HG03439 (cell line): ENCODE measurements around the gene TRAF5.
"Not testable (repeated sequence)": the region's sequence is repeated elsewhere in the genome, so short reads cannot be mapped to it uniquely, and the experiment has no call there.

ENCODE experiments used
- ATAC-seq: cut with Tn5 transposase; IDR thresholded peaks from one replicate; pipeline ENCODE4 v1.9.1; 2021; ENCODE audit warnings: mild to moderate bottlenecking, moderate library complexity; ENCODE audit not compliant: unreplicated experiment

The TRAF5 gene

DNA sequence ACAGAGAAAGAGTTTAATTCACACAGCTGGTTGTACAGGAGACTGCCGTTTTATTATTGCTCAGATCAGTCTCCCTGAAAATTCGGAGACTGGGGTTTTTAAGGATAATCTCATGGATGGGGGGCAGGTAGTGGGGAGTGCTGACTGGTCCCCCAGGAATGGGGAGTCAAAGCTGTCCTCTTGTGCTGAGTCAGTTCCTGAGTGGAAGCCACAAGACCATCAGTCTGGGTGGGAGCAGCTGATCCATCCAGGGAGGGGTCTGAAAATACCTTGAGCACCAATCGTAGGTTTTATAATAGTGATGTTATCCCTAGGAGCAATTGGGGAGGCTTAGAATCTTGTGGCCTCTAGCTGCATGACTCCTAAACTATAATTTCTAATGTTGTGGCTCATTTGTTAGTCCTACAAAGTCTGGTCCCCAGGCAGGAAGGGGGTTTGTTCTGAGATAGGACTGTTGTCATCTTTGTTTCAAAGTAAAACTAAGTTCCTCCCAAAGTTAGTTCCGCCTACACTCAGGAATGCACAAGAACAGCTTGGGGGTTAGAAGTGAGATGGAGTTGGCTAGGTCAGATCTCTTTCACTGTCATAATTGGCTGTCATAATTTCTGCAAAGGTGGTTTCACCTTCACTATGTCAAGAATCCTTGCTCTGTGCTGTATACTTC is 50.3 kb downstream of the TRAF5 start:
- no peak for ATAC-seq

- ATAC-seq = no peak
Observed at GRCh38 chr1:211377539-211378450, 51.2 kb downstream of the TRAF5 start.

DNA sequence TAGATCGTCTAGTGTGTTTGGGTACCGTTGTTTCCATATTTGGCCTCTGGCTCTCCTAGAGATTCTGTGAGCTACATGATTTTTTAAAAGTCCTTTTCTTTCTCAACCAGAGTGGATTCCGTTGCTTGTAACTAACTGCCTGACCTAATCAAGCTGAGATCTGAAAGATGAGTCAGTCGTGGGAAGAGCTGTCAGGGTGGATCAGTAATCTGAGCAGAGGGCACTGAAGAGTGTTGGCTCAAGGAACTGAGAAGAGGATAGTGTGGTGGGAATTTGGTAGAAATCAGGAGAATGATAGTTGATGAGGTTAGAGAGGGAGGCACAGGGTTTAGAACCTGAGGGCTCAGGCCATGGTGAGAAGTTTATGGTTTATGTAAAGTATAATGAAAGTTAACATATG is 52.2 kb downstream of the TRAF5 start:
- no peak for ATAC-seq

- no peak for ATAC-seq
Observed at GRCh38 chr1:211379446-211379845, 52.8 kb downstream of the TRAF5 start.

GRCh38 chr1:211381481-211382181 is 55.0 kb downstream of the TRAF5 start:
- ATAC-seq = no peak

DNA sequence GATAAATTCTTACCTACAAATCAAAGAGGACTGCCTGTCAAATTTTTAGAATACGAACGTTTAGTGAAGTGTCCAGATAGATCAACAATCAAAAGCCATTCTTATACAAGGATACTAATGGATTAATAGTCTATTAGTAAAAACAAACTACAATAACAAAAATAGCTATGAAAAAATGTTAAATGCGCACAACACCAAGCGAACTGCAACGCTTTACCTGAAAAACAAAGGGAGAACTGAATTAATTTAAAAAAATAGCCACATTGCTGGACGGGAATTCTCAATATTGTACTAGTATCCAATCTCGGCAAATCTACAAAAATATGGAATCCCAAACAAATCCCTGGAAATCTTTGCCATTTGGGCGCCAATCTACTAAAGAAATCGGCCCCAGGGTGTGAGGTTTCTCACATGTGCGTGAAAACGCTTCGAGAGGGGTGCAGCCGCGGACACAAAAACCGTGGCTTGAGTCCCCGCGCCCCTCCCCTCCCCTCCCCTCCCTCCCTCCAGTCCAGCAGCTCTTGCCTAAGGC is 55.6 kb downstream of the TRAF5 start:
- ATAC-seq = peak; percentile 3

GRCh38 chr1:211382714-211383480 is 56.3 kb downstream of the TRAF5 start:
- ATAC-seq = peak; percentile 95

GRCh38 chr1:211384524-211384923 is 57.9 kb downstream of the TRAF5 start:
- no peak for ATAC-seq

- ATAC-seq = no peak
Observed at GRCh38 chr1:211386921-211387320, 60.3 kb downstream of the TRAF5 start.

DNA sequence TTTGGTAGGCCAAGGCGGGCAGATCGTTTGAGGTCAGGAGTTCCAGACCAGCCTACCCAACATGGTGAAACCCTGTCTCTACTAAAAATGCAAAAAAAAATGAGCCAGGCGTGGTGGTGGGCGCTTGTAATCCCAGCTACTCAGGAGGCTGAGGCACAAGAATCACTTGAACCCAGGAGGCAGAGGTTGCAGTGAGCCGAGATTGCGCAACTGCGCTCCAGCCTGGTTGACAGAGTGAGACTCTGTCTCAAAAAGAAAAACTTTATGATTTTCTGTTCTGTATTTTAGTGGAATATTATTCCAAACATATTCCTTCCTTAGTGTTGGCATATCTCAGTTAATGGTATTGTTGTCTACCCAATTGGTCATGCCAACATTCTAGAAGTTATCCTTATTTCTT is 64.2 kb downstream of the TRAF5 start:
- ATAC-seq = not testable (repeated sequence)

DNA sequence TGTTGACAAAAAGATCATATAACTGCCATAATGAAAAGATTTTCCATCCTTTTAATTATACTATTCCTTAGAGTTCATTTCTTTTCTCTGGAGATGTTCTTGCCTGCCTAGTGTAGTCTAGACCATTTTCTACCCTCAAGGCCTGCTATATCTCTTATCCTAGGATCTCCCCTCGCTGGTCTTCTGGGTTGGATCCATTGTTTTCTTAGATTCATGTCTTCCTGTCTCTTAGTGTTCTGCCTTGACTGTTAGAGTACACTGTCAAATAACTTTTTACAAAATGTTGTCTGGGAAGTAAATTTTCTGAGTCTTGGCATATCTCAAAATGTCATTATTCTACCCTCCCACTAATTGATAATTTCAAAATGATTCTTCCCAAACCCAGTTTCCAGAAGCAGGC is 66.6 kb downstream of the TRAF5 start:
- no peak for ATAC-seq

GRCh38 chr1:211398266-211398930 is 71.8 kb downstream of the TRAF5 start:
- not testable (repeated sequence) for ATAC-seq

DNA sequence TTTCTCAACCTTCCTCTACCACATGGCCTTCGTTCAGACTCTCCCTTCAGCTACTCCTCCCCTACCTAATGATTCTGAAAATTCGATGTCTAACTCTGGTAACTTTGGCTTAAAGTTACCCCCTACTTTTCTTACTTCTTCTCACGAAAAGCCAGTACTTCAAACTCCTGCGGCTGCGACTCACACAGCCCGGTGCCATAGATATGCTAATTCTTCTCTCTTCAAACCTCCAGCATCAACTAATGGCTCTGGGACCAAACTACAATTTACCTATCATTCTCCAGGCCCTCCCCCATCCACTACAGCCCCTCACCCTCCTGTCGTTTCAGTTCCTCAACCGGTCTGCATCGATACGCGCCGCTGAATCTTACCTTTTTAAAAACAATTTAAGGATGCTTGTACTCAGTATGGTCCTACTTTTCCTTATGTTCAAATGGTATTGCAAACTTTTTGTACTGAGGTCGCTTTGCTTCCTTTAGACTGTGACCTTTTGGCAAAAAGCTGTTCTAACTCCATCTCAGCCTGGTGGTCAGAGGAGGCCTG is 73.3 kb downstream of the TRAF5 start:
- not testable (repeated sequence) for ATAC-seq

DNA sequence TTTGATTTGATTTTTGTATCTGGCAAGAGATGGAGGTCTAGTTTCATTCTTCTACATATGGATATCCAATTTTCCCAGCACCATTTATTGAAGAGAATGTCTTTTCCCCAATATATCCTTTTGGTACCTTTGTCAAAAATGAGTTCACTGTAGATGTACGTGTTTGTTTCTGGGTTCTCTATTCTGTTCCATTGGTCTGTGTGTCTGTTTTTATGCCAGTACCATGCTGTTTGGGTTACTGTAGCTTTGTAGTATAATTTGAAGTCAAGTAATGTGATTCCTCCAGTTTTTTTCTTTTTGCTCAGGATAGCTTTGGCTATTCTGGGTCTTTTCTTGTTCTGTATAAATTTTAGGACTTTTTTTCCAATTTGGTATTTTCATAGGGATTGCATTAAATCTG is 75.1 kb downstream of the TRAF5 start:
- not testable (repeated sequence) for ATAC-seq

GRCh38 chr1:211406086-211406485 is 79.5 kb downstream of the TRAF5 start:
- ATAC-seq = not testable (repeated sequence)

- not testable (repeated sequence) for ATAC-seq
Observed at GRCh38 chr1:211407749-211408148, 81.1 kb downstream of the TRAF5 start.

DNA sequence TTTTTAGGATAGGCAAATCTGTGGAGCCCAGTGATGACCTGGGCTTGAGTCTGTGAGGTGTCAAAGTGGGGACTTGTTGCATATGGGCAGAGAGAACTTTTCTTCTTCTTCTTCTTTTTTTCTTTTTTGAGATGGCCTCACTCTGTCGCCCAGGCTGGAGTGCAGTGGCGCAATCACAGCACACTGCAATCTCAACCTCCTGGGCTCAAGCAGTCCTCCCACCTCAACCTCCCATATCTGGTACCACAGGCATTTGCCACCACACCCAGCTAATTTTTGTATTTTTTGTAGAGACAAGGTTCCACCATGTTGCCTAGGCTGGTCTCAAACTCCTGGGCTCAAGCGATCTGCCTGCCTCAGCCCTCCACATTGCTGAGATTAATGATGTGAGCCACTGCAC is 85.0 kb downstream of the TRAF5 start:
- no peak for ATAC-seq

DNA sequence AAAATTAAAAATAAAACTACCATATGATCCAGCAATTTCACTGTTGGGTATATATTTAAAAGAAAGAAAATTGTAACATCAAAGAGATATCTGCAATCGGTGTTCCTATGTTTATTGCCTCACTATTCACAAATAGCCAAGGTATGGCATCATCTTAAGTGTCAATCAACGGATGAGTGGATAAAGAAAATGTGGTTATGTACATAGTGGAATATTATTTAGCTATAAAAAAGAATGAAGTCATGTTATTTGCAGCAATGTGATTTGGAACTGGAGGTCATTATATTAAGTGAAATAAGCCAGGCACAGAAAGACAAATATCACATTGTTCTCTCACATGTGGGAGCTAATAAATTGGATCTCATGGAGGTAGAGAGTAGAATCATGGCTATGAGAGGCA is 89.1 kb downstream of the TRAF5 start:
- ATAC-seq = no peak

- peak; percentile 52 for ATAC-seq
Observed at GRCh38 chr1:211416246-211416627, 89.6 kb downstream of the TRAF5 start.
